Activated CD4-positive, alpha-beta T cell treated with anti-CD3 and anti-CD28 coated beads, Interleukin-2, amount 50 U/mL, for 16 hours (primary cell): ENCODE data around the gene BHLHE23.
"Not testable (repeated sequence)": the region's sequence is repeated elsewhere in the genome, so short reads cannot be mapped to it uniquely, and the experiment has no call there.

ENCODE experiments used
- DNase-seq: peaks from one replicate; pipeline ENCODE4 v3.0.0-alpha.2; 2020

Gene BHLHE23

GRCh38 chr20:63042448-63043071 lies 35.8 kb upstream of the BHLHE23 start:
- DNase-seq: no peak

- DNase-seq: no peak
These were observed 35.0 kb upstream of the BHLHE23 start for GRCh38 chr20:63041776-63042175.

- DNase-seq: no peak
These were observed 31.0 kb upstream of the BHLHE23 start for GRCh38 chr20:63037669-63038268.

- no peak for DNase-seq
These were observed 29.5 kb upstream of the BHLHE23 start for GRCh38 chr20:63036291-63036690.

- no peak for DNase-seq
These were observed 28.9 kb upstream of the BHLHE23 start for GRCh38 chr20:63035603-63036185.

- DNase-seq: not testable (repeated sequence)
These were observed 28.2 kb upstream of the BHLHE23 start for GRCh38 chr20:63034710-63035602.

GRCh38 chr20:63033794-63034709 lies 27.3 kb upstream of the BHLHE23 start:
- DNase-seq: no peak

GRCh38 chr20:63032861-63033793 lies 26.4 kb upstream of the BHLHE23 start:
- no peak for DNase-seq

- no peak for DNase-seq
These were observed 25.4 kb upstream of the BHLHE23 start for GRCh38 chr20:63032026-63032800.

GRCh38 chr20:63031251-63032014 lies 24.7 kb upstream of the BHLHE23 start:
- DNase-seq: no peak

- DNase-seq: no peak
These were observed 22.8 kb upstream of the BHLHE23 start for GRCh38 chr20:63029358-63030121.

GRCh38 chr20:63028461-63028921 lies 21.7 kb upstream of the BHLHE23 start:
- DNase-seq: no peak

GRCh38 chr20:63027922-63028389 lies 21.2 kb upstream of the BHLHE23 start:
- peak; percentile 27 for DNase-seq

GRCh38 chr20:63027221-63027921 lies 20.6 kb upstream of the BHLHE23 start:
- no peak for DNase-seq

GRCh38 chr20:63026582-63027165 lies 19.9 kb upstream of the BHLHE23 start:
- DNase-seq: no peak

- DNase-seq: no peak
These were observed 19.0 kb upstream of the BHLHE23 start for GRCh38 chr20:63025534-63026331.
